OCI-LY7 (cell line): ENCODE results near the gene SWT1.

Experiments used
- CTCF ChIP-seq: fragments of 200-600 bp; sonication (generic); conservative IDR thresholded peaks from 2 replicates; pipeline ENCODE4 v1.5.1; 2014; ENCODE audit warnings: mild to moderate bottlenecking, antibody characterized with exemption, low read length, moderate library complexity, mixed read lengths
- EZH2phosphoT487 ChIP-seq: fragments of 200-600 bp; sonication (generic); IDR thresholded peaks from 2 replicates; pipeline ENCODE4 v1.6.1; 2018; ENCODE audit warnings: low read depth, borderline replicate concordance, mild to moderate bottlenecking, mixed run types, antibody characterized with exemption, low read length, moderate library complexity, mixed read lengths

DNA sequence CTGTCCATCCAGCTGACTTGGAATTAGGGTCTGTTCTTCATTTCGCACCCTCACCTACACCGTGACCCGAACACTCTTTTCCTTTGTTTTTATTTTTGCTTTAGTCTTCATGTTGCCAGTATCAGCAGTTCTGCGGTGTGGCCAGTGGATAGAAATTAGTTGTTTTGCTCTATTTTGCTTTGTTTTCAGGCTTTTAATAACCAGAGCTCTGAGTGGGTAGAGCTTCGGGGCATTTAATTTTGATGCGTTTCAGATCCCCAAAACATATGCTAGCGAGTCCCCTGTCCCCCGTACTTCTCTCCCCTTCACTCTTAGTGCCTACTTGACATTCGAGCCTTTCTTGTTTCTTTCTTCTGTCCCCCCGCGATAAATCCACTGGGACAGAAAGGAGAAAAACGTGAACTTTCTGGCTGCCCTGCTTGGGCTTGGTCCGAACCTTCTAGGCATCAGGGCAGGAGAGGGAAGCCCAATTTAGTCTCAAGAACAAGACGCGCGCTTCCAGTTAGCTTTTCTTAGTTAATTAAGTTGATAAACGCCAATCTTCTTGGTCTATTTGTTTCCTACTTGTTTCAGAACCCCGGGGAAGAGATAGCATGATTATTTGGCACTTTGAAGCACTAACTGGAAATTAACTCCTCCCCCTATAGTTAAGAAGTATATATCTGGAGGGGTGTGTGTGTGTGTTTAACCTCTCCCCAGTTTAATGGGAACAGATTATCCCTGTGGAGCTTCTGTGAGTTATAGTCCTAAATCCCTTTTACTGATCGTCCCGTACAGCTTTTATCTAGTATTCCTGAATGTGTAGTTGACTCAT, 839 bp downstream of the SWT1 start:
- TF ChIP-seq CTCF, result no peak
- TF ChIP-seq EZH2phosphoT487, result no peak
